RWPE2 (cell line): Measurements from ENCODE around the gene PERP.

ENCODE experiments used
- ATAC-seq: fragments of 200-7000 bp; cut with Tn5 transposase; 3 replicates; pipeline ENCODE4 v1.9.1; 2021; ENCODE audit warnings: low read depth
- DNase-seq: peaks from one replicate; pipeline ENCODE4 v3.0.0-alpha.2; 2020; ENCODE audit warnings: low spot score
- H3K27ac ChIP-seq: fragments of 450-650 bp; 2 replicates; pipeline ENCODE4 v1.5.1; 2017; ENCODE audit warnings: mild to moderate bottlenecking; ENCODE audit not compliant: poor library complexity, severe bottlenecking
- H3K27me3 ChIP-seq: fragments of 250-450 bp; sonication (Bioruptor Pico); 2 replicates; pipeline ENCODE4 v1.5.1; 2021; ENCODE audit warnings: mild to moderate bottlenecking, moderate library complexity; ENCODE audit not compliant: insufficient read depth, poor library complexity, severe bottlenecking
- H3K36me3 ChIP-seq: fragments of 250-450 bp; sonication (Bioruptor Pico); 2 replicates; pipeline ENCODE4 v1.5.1; 2020; ENCODE audit warnings: low read depth, mild to moderate bottlenecking, moderate library complexity
- H3K4me1 ChIP-seq: fragments of 250-450 bp; sonication (Bioruptor Pico); 2 replicates; pipeline ENCODE4 v1.5.1; 2021; ENCODE audit warnings: mild to moderate bottlenecking, moderate library complexity; ENCODE audit not compliant: insufficient read depth, poor library complexity, severe bottlenecking
- H3K4me3 ChIP-seq: fragments of 250-450 bp; sonication (Bioruptor Pico); 2 replicates; pipeline ENCODE4 v1.5.1; 2021; ENCODE audit warnings: mild to moderate bottlenecking, moderate library complexity; ENCODE audit not compliant: severe bottlenecking
- H3K9me3 ChIP-seq: fragments of 250-450 bp; sonication (Bioruptor Pico); 2 replicates; pipeline ENCODE4 v1.5.1; 2021; ENCODE audit warnings: mild to moderate bottlenecking, moderate library complexity; ENCODE audit not compliant: severe bottlenecking
- CTCF ChIP-seq: fragments of 450-650 bp; IDR thresholded peaks from one replicate; pipeline ENCODE4 v1.5.1; 2017; ENCODE audit warnings: mild to moderate bottlenecking, moderate library complexity; ENCODE audit not compliant: poor library complexity, severe bottlenecking

Gene PERP

GRCh38 chr6:138044458-138044857 is 62.8 kb downstream of the PERP start:
- DNase-seq (no peak), ATAC-seq (peak; percentile 84)
- H3K27ac ChIP-seq, result peak overlapping the region; percentile 25
- no peak for TF ChIP-seq CTCF
- H3K9me3 ChIP-seq, result no peaks in the 10 kb centered on the region
- H3K36me3 ChIP-seq, result no peaks in the 10 kb centered on the region
- no peaks in the 10 kb centered on the region for H3K4me1 ChIP-seq
- H3K4me3 ChIP-seq, result no peak overlapping the region
- no peaks in the 10 kb centered on the region for H3K27me3 ChIP-seq
